ENCODE measurements around the gene RYR3.

Gene RYR3

GRCh38 chr15:33296050-33296449 is 14.7 kb upstream of the RYR3 start:
- DNase-seq (ENCODE audit: insufficient read length) (no peak), FAIRE-seq (no peak)
- TF ChIP-seq TAF1 (IDR thresholded peaks at IDR 0.05; ENCODE audit: borderline replicate concordance, low read depth, low read length) (no peak), POLR2A (IDR thresholded peaks at IDR 0.05; ENCODE audit: low read depth, low read length) (no peak), POLR2AphosphoS5 (IDR thresholded peaks at IDR 0.05; ENCODE audit: low read depth, low read length) (no peak)

- DNase-seq (ENCODE audit: insufficient read length), result no peak
- FAIRE-seq, result no peak
- TF ChIP-seq TAF1 (IDR thresholded peaks at IDR 0.05; ENCODE audit: borderline replicate concordance, low read depth, low read length) (no peak), POLR2A (IDR thresholded peaks at IDR 0.05; ENCODE audit: low read depth, low read length) (no peak), POLR2AphosphoS5 (IDR thresholded peaks at IDR 0.05; ENCODE audit: low read depth, low read length) (no peak)
These were observed 13.9 kb upstream of the RYR3 start for GRCh38 chr15:33296856-33297255.

- no peak for FAIRE-seq
- no peak for TF ChIP-seq POLR2AphosphoS5 (IDR thresholded peaks at IDR 0.05; ENCODE audit: low read depth, low read length)
- no peak for TF ChIP-seq POLR2A (IDR thresholded peaks at IDR 0.05; ENCODE audit: low read depth, low read length)
- TF ChIP-seq TAF1 (IDR thresholded peaks at IDR 0.05; ENCODE audit: borderline replicate concordance, low read depth, low read length), result no peak
- DNase-seq (ENCODE audit: insufficient read length), result no peak
These were observed 12.1 kb upstream of the RYR3 start for GRCh38 chr15:33298631-33299030.

- DNase-seq (ENCODE audit: insufficient read length) (no peak), FAIRE-seq (no peak)
- no peak for TF ChIP-seq POLR2AphosphoS5 (IDR thresholded peaks at IDR 0.05; ENCODE audit: low read depth, low read length)
- TF ChIP-seq POLR2A (IDR thresholded peaks at IDR 0.05; ENCODE audit: low read depth, low read length), result no peak
- no peak for TF ChIP-seq TAF1 (IDR thresholded peaks at IDR 0.05; ENCODE audit: borderline replicate concordance, low read depth, low read length)
These were observed 5.8 kb upstream of the RYR3 start for GRCh38 chr15:33304924-33305323.

- no peak for TF ChIP-seq POLR2AphosphoS5 (IDR thresholded peaks at IDR 0.05; ENCODE audit: low read depth, low read length)
- TF ChIP-seq POLR2A (IDR thresholded peaks at IDR 0.05; ENCODE audit: low read depth, low read length), result no peak
- TF ChIP-seq TAF1 (IDR thresholded peaks at IDR 0.05; ENCODE audit: borderline replicate concordance, low read depth, low read length), result no peak
- peak; percentile 57 for FAIRE-seq
- no peak for DNase-seq (ENCODE audit: insufficient read length)
These were observed 1.0 kb upstream of the RYR3 start for GRCh38 chr15:33309602-33310276.

- FAIRE-seq (no peak), DNase-seq (ENCODE audit: insufficient read length) (no peak)
- TF ChIP-seq POLR2A (IDR thresholded peaks at IDR 0.05; ENCODE audit: low read depth, low read length), result no peak
These were observed 675 bp downstream of the RYR3 start for GRCh38 chr15:33311312-33311971.

GRCh38 chr15:33313491-33313890 is 2.7 kb downstream of the RYR3 start:
- FAIRE-seq (no peak), DNase-seq (ENCODE audit: insufficient read length) (no peak)
- TF ChIP-seq POLR2AphosphoS5 (IDR thresholded peaks at IDR 0.05; ENCODE audit: low read depth, low read length), result no peak

GRCh38 chr15:33314069-33314468 is 3.3 kb downstream of the RYR3 start:
- no peak for FAIRE-seq
- no peak for TF ChIP-seq TAF1 (IDR thresholded peaks at IDR 0.05; ENCODE audit: borderline replicate concordance, low read depth, low read length)
- TF ChIP-seq POLR2AphosphoS5 (IDR thresholded peaks at IDR 0.05; ENCODE audit: low read depth, low read length), result no peak
- no peak for TF ChIP-seq POLR2A (IDR thresholded peaks at IDR 0.05; ENCODE audit: low read depth, low read length)
- DNase-seq (ENCODE audit: insufficient read length), result no peak

GRCh38 chr15:33315044-33315443 is 4.3 kb downstream of the RYR3 start:
- TF ChIP-seq TAF1 (IDR thresholded peaks at IDR 0.05; ENCODE audit: borderline replicate concordance, low read depth, low read length), result no peak
- no peak for TF ChIP-seq POLR2A (IDR thresholded peaks at IDR 0.05; ENCODE audit: low read depth, low read length)
- TF ChIP-seq POLR2AphosphoS5 (IDR thresholded peaks at IDR 0.05; ENCODE audit: low read depth, low read length), result no peak
- DNase-seq (ENCODE audit: insufficient read length) (no peak), FAIRE-seq (no peak)

- TF ChIP-seq POLR2A (IDR thresholded peaks at IDR 0.05; ENCODE audit: low read depth, low read length) (no peak), TAF1 (IDR thresholded peaks at IDR 0.05; ENCODE audit: borderline replicate concordance, low read depth, low read length) (no peak), POLR2AphosphoS5 (IDR thresholded peaks at IDR 0.05; ENCODE audit: low read depth, low read length) (no peak)
- FAIRE-seq (no peak), DNase-seq (ENCODE audit: insufficient read length) (no peak)
These were observed 7.1 kb downstream of the RYR3 start for GRCh38 chr15:33317896-33318295.

- FAIRE-seq (no peak), DNase-seq (ENCODE audit: insufficient read length) (no peak)
- TF ChIP-seq POLR2A (IDR thresholded peaks at IDR 0.05; ENCODE audit: low read depth, low read length) (no peak), TAF1 (IDR thresholded peaks at IDR 0.05; ENCODE audit: borderline replicate concordance, low read depth, low read length) (no peak), POLR2AphosphoS5 (IDR thresholded peaks at IDR 0.05; ENCODE audit: low read depth, low read length) (no peak)
These were observed 9.2 kb downstream of the RYR3 start for GRCh38 chr15:33320017-33320416.

GRCh38 chr15:33322091-33322490 is 11.3 kb downstream of the RYR3 start:
- no peak for FAIRE-seq
- no peak for DNase-seq (ENCODE audit: insufficient read length)
- no peak for TF ChIP-seq POLR2A (IDR thresholded peaks at IDR 0.05; ENCODE audit: low read depth, low read length)
- TF ChIP-seq POLR2AphosphoS5 (IDR thresholded peaks at IDR 0.05; ENCODE audit: low read depth, low read length), result no peak
- TF ChIP-seq TAF1 (IDR thresholded peaks at IDR 0.05; ENCODE audit: borderline replicate concordance, low read depth, low read length), result no peak
